Ovary (tissue), 3 donors: ENCODE measurements around the gene DOCK8.

Experiments used
- EP300 ChIP-seq: sonication (generic); formaldehyde crosslinking; IDR thresholded peaks from one replicate; pipeline ENCODE4 v1.6.1; 2017; ENCODE audit warnings: antibody characterized with exemption
- TF ChIP-seq, protein P1 (sequence below), 3 donors: fragments of 450-650 bp in 2 of 3; fragments of 200-600 bp in 1 of 3; IDR thresholded peaks; one replicate each; pipeline versions ENCODE4 v1.5.1 to v1.8.0; 2016 to 2022; ENCODE audit warnings: antibody characterized with exemption in 3 of 3, mild to moderate bottlenecking in 1 of 3
- donor health status: DM: no; HTN: no; CAD: no.

DNA sequence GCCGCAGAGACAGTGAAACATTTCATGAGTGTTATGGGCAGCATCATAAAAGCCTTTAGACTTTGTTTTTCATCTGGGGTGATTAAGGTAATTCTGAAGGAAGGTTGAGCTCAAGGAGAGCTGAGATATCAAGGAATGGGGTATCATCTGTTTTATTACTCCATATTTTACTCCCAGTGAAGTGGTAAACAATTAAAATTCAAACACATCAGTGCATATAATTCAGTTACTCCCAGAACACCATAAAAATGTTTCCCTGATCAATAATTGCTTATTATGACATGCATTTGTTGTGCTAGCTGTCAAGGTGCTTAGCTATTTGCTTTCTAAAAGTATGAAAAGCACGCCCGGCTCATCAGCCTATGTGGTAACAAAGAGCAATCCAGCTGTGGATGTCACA, 81.7 kb downstream of the DOCK8 start:
- TF ChIP-seq, protein P1, sequence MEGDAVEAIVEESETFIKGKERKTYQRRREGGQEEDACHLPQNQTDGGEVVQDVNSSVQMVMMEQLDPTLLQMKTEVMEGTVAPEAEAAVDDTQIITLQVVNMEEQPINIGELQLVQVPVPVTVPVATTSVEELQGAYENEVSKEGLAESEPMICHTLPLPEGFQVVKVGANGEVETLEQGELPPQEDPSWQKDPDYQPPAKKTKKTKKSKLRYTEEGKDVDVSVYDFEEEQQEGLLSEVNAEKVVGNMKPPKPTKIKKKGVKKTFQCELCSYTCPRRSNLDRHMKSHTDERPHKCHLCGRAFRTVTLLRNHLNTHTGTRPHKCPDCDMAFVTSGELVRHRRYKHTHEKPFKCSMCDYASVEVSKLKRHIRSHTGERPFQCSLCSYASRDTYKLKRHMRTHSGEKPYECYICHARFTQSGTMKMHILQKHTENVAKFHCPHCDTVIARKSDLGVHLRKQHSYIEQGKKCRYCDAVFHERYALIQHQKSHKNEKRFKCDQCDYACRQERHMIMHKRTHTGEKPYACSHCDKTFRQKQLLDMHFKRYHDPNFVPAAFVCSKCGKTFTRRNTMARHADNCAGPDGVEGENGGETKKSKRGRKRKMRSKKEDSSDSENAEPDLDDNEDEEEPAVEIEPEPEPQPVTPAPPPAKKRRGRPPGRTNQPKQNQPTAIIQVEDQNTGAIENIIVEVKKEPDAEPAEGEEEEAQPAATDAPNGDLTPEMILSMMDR (IDR thresholded peaks at IDR 0.05) = no peak
- no peak for TF ChIP-seq EP300
